GM12874 (cell line): Measurements from ENCODE around the gene AGPAT2.

Experiments
- CTCF ChIP-seq: IDR thresholded peaks from 2 replicates; pipeline ENCODE4 v1.5.1; 2011; ENCODE audit warnings: low read depth, mild to moderate bottlenecking, control low read depth, low read length, moderate library complexity; ENCODE audit not compliant: insufficient read depth

AGPAT2 gene

GRCh38 chr9:136656183-136656738, 31.0 kb downstream of the AGPAT2 start:
- TF ChIP-seq CTCF: no peak

GRCh38 chr9:136655536-136656182, 31.6 kb downstream of the AGPAT2 start:
- no peak for TF ChIP-seq CTCF

GRCh38 chr9:136654820-136655535, 32.3 kb downstream of the AGPAT2 start:
- TF ChIP-seq CTCF: no peak

- TF ChIP-seq CTCF: no peak
Observed at GRCh38 chr9:136653323-136654079, 33.8 kb downstream of the AGPAT2 start.

- no peak for TF ChIP-seq CTCF
Observed at GRCh38 chr9:136651860-136652259, 35.4 kb downstream of the AGPAT2 start.

GRCh38 chr9:136650648-136651047, 36.6 kb downstream of the AGPAT2 start:
- no peak for TF ChIP-seq CTCF

- no peak for TF ChIP-seq CTCF
Observed at GRCh38 chr9:136650021-136650420, 37.2 kb downstream of the AGPAT2 start.
